ENCODE data around the gene GLIS1. TPM values are rescaled to one million over a fixed set of nuclear protein-coding genes. Genes with fewer than 3 reads are reported as not detected.

The GLIS1 gene
- total RNA-seq, 1 donor, result 2.9 TPM

DNA sequence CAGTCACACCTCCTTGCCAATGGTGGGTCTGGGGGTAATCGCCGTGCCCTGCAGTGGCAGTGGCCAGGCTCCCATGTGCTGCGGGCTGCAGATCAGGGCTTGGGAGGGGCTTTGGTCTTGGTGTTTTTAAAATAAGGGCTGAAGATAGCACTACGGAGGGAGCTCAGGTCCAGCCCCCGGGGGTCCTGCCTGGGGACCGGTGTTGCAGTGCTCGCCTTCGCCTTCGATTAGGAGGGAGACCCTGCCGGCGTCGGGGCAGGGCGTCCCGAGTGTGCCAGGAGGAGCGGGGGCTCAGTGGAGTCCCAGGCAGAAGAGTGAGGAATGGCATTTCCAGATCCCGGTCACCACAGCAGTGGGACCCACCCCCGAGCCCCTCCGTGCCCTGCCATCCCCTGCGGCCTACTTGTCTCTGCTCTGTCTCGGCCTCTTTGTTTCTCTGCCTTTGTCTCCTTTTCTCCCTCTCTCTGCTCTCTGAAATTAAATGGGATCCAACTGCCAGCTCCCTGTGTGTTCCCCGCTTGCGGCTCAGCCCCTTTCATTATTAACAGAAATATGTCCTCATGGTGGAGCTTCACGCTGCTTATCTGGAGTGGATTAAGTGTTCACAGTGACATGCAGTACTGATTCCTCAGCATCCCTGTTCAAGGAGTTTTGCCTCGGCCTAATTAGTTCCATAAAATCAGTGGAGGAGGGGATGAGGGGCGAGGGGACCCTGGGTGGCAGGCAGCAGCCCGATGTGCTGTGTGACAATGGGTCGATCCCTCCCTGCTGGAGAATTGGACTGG, 235.3 kb downstream of the GLIS1 start:
- Histone ChIP-seq H2AFZ (ENCODE audit: low read length) (no peak overlapping the region), H3K79me2 (ENCODE audit: insufficient read depth, low read length) (no peaks in the 10 kb centered on the region), H3K4me3 (ENCODE audit: insufficient read depth, low read length) (no peak overlapping the region), H3K4me2 (ENCODE audit: insufficient read depth, low read length) (no peak overlapping the region), H3K27ac (ENCODE audit: low read depth, low read length) (no peak overlapping the region), H3K27me3 (ENCODE audit: insufficient read depth, low read length) (peaks cover 21% of the 10 kb centered on the region), H3K9me3 (ENCODE audit: low read depth, low read length) (no peaks in the 10 kb centered on the region), H3K4me1 (ENCODE audit: insufficient read depth, low read length) (peaks cover 5% of the 10 kb centered on the region), H4K20me1 (ENCODE audit: insufficient read depth, low read length) (no peaks in the 10 kb centered on the region), H3K36me3 (ENCODE audit: insufficient read depth, low read length) (no peaks in the 10 kb centered on the region)
- TF ChIP-seq, protein P1, sequence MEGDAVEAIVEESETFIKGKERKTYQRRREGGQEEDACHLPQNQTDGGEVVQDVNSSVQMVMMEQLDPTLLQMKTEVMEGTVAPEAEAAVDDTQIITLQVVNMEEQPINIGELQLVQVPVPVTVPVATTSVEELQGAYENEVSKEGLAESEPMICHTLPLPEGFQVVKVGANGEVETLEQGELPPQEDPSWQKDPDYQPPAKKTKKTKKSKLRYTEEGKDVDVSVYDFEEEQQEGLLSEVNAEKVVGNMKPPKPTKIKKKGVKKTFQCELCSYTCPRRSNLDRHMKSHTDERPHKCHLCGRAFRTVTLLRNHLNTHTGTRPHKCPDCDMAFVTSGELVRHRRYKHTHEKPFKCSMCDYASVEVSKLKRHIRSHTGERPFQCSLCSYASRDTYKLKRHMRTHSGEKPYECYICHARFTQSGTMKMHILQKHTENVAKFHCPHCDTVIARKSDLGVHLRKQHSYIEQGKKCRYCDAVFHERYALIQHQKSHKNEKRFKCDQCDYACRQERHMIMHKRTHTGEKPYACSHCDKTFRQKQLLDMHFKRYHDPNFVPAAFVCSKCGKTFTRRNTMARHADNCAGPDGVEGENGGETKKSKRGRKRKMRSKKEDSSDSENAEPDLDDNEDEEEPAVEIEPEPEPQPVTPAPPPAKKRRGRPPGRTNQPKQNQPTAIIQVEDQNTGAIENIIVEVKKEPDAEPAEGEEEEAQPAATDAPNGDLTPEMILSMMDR (IDR thresholded peaks at IDR 0.05; ENCODE audit: extremely low read depth, low read depth, low read length), result no peak
- DNase-seq (ENCODE audit: insufficient read length, low spot score, missing footprints), result peak; percentile 86

DNA sequence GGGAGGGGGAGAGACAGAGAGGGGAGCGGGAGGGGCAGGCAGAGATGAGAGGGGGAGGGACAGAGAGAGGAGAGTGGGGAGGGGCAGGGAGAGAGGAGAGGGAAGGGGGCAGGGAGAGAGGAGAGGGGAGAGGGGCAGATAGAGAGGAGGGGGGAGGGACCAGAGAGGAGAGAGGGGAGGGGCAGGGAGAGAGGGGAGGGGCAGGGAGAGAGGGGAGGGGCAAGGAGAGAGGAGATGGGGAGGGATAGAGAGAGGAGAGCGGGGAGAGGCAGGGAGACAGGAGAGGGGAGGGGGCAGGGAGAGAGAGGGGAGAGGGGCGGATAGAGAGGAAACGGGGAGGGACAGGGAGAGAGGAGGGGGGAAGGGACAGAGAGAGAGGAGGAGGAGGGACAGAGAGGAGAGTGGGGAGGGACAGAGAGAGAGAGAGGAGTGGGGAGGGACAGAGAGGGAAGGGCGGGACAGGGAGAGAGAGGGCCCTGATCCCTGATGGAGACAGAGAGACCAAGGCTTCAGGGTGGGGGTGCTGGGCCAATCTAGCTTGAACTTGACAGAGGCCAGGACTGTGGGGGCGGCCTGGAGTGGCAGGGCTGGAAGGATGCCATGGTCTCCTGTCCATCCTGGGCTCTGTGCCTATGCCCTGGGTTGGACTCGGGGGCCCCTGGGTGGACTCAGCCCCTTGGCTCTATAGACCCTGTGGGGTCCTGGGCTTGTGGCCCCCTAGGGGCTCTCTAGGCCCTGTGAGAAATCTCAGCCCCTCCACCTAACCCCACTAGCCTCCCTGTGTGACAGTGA, 236.1 kb downstream of the GLIS1 start:
- no peaks in the 10 kb centered on the region for H3K79me2 ChIP-seq (ENCODE audit: insufficient read depth, low read length)
- H3K4me3 ChIP-seq (ENCODE audit: insufficient read depth, low read length), result no peak overlapping the region
- no peaks in the 10 kb centered on the region for H3K9me3 ChIP-seq (ENCODE audit: low read depth, low read length)
- no peak overlapping the region for H2AFZ ChIP-seq (ENCODE audit: low read length)
- H3K27me3 ChIP-seq (ENCODE audit: insufficient read depth, low read length), result peaks cover 21% of the 10 kb centered on the region
- no peak overlapping the region for H3K27ac ChIP-seq (ENCODE audit: low read depth, low read length)
- no peaks in the 10 kb centered on the region for H3K36me3 ChIP-seq (ENCODE audit: insufficient read depth, low read length)
- DNase-seq (ENCODE audit: insufficient read length, low spot score, missing footprints), result peak; percentile 85
- no peak overlapping the region for H3K4me2 ChIP-seq (ENCODE audit: insufficient read depth, low read length)
- H4K20me1 ChIP-seq (ENCODE audit: insufficient read depth, low read length), result no peaks in the 10 kb centered on the region
- TF ChIP-seq, protein P1 (IDR thresholded peaks at IDR 0.05; ENCODE audit: extremely low read depth, low read depth, low read length), result no peak
- peaks cover 6% of the 10 kb centered on the region for H3K4me1 ChIP-seq (ENCODE audit: insufficient read depth, low read length)

DNA sequence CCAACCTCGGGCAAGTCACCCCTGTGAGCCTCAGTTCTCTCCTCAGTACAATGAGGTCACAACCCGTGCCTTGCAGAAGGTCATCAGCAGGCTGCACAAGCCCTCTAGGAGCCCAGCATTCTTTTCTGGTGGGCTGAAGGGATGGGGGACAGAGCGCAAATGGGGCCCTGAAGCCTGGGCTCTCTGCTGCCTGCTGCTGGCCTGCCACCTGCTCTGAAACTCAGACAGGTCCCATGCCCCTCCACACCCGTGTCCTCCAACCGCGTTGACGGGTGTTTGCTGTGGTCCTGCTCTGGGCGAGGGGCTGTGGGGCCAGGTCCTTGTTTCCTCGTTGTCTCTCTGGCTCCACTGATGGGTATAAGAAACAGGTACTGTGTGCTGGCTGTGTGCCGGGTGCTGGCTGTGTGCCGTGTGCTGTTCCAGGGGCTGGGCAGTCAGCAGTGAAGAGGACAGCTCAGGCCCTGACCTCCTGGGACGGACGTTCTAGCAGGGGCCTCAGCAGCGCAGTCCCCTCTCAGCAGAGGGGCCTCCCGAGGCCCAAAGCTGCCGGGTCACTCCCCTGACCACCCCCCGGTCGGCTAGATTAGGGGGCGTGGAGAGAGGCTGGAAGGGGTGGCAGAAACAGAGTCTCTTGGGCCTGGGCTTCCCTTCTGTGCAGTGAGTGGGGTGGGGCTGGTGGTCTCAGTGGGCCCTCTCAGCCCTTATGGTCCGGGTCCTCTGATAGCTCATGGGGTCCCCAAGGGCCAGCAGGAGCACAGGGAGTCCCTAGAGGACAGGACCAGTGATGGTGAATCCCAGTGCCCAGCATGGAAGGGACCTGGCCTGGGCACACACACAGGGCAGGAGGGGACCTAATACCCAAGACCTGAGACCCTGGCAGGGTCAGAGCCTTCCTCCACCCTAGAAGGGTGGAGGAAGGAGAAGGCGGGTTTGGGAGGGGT, 237.6 kb downstream of the GLIS1 start:
- TF ChIP-seq, protein P1 (IDR thresholded peaks at IDR 0.05; ENCODE audit: extremely low read depth, low read depth, low read length), result no peak
- Histone ChIP-seq H3K27ac (ENCODE audit: low read depth, low read length) (no peak overlapping the region), H4K20me1 (ENCODE audit: insufficient read depth, low read length) (no peaks in the 10 kb centered on the region), H3K9me3 (ENCODE audit: low read depth, low read length) (no peaks in the 10 kb centered on the region), H3K4me2 (ENCODE audit: insufficient read depth, low read length) (no peak overlapping the region), H2AFZ (ENCODE audit: low read length) (no peak overlapping the region), H3K4me3 (ENCODE audit: insufficient read depth, low read length) (no peak overlapping the region), H3K79me2 (ENCODE audit: insufficient read depth, low read length) (no peaks in the 10 kb centered on the region), H3K4me1 (ENCODE audit: insufficient read depth, low read length) (peaks cover 6% of the 10 kb centered on the region), H3K36me3 (ENCODE audit: insufficient read depth, low read length) (no peaks in the 10 kb centered on the region), H3K27me3 (ENCODE audit: insufficient read depth, low read length) (peaks cover 21% of the 10 kb centered on the region)
- peak; percentile 79 for DNase-seq (ENCODE audit: insufficient read length, low spot score, missing footprints)

All from osteoblast (primary cell).